IPS DF 4.7 (cell line): ENCODE data around the gene LBR.
"Not testable (repeated sequence)": the region's sequence is repeated elsewhere in the genome, so short reads cannot be mapped to it uniquely, and the experiment has no call there.

ENCODE experiments used
- DNase-seq: peaks from one replicate; pipeline ENCODE4 v3.0.0-alpha.2; 2013; ENCODE audit warnings: low spot score; ENCODE audit errors: extremely low read depth

LBR gene

DNA sequence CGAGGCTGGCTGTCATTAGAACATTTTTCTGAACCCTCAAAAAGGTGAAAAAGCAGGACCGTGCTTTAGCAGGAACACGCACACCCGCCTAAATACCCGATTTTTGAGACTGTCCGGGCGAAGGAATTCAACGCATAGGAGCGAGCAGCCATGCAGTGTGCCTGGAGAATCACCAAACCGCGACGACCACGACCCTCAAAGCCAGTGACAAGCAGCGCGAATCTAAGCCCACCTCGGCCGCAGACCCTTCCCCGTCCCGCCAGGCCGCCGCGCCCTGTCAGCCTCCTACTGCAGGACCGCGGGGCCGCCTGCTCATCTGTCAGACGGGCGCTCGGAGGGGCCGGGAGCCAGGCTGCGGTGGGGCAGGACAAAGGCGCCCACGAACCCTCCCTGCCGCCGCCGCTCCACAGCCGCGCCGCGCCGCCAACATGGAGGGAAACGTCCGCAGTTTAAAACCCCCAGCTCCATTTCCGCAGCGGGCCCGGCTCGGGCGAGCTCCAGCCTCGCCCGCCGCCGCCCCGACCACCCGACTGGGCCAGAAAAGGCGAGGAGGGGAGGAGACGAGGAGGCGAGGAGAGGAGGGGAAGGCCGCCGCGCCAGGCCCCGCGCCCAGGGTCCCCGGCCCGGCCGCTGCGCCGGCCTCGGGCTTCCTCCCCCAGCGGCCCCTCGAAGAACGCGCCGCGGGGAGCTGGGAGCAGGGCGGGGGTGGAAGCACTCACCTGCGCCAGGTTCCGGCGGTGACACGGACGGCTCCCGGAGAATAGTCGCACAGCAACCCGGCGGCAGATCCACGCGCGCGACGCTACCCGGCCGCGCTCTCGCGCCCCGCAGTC, at the start of gene LBR:
Gene LBR, minus strand, starts transcription at position 804 of the 833 bp plus-strand sequence. CDS start 3,963 bp downstream, outside the sequence.
- DNase-seq, result no peak

DNA sequence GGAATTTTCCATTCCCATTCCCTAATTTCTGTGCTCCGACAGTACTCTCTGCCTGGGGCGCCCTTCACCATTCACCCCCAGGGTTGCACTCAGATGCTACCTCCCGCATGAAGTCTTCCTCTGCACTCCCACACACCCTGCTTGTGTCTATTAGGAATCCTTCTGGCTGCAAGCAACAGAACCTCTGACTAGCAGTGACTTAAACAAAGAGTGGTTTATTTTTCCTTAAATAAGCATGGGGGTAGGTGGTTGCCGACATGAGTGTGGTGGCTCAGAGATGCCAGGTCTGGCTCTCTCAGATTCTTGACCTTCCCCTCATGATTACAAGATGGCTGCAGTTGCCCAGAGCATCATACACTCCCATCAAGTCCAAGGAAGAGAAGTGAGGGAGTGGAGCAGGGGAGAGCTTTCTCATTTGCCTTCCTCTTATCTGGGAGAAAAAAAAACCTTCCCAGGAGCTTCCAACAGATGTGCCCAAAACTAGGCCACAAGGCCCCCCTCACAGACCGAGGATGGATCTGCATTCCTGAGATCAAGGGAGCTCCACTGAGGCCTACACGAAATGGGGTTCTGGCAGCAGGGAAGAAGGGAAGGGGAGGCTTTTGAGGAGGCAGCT, 49.6 kb upstream of the LBR start:
- no peak for DNase-seq

DNA sequence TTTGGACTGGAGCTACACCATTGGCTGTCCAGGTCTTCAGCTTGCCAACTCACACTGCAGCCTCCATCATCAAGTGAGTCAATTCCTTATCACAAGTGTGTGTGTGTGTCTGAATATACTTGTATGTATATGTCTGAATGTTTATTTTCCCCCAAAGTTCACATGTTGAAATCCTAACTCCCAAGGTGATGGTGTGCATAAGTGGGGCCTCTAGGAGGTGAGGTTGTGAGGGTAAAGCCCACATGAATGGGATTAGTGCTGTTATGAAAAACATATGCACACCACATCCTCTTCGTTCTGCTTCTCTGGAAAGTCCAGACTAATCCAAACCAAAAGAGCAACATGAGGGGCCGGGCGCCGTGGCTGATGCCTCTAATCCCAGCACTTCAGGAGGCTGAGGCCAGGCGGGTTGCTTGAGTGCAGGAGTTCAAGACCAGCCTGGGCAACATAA, 48.7 kb upstream of the LBR start:
- DNase-seq, result no peak

DNA sequence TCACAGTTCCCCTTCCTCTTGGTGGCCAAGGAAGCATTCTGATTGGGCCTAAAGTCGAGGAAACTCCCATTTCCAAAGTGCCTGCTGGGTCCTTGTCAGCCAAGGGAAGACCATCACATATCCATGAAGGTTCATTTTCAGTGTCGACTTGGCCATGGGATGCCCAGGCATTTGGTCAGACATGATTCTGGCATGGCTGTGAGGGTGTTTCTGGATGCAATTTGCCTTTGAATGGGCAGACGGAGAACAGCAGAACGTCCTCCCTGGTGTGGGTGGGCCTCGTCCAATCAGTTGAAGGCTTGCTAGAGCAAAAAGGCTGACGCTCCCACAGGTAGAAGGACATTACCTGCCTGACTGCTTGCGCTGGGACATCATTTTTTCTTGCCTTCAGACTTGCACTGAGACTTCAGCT, 48.3 kb upstream of the LBR start:
- no peak for DNase-seq

DNA sequence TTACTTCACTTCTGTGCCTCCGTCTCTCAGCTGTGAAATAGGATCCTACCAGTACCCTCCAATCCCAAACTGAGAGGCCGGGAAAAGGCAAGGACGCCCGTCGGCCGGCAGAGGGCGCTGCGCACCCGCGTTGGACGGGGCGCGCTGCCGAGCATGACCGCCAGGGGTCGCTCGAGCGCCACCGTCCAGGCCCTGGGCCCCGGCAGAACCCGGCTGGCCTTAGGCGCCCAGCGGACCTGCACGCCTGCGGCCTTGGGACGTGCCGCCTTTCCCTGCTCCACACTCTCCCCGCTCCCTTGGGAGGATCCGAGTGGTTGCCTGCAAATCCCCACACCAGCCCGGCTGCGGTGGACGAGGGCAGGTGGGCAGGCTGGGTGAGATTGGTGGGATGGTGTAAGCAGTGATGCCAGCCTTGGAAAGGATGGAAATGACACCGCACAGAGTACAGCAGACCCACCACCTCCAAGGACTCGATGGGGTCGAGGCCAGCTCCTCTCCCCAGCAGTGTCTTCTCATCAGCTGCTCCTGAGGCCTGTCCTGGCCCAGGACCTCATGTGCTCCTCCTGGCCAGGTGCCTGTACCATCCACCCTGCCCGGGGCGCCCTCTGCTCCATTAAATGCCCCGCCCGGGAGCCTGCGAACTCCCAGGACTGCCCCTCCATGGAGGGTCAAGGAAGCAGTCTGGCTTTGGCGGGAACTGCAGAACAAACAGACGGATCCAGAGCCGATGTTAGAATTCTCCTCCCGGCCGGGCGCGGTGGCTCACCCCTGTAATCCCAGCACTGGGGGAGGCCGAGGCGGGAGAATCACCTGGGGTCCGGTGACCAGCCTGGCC, 47.4 kb upstream of the LBR start:
- no peak for DNase-seq

DNA sequence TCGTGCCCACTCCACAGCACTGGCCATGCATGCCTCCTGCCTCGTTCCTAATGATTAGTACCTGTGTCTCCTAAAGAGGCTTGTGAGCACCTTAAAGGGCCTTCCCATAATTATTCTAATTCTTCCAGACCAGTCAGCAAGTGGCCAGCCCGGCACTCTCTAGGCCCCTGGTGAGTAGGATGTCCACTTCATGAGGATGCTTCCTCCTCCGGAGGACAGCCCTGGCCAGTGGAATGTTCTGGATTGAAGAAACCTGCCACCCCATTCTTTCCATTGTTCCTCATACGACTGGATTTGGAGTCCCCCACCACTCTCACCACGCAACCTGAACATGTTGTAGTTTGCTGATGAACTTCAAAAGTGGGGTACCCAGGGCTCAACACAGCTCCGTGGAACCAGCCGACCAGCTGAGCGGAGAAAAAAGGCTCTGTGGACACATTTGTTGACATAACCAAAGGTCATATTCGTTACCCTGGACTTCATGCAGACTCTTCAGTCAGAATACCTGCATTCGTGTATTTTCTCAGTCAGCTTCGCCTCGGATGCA, 46.7 kb upstream of the LBR start:
- no peak for DNase-seq

DNA sequence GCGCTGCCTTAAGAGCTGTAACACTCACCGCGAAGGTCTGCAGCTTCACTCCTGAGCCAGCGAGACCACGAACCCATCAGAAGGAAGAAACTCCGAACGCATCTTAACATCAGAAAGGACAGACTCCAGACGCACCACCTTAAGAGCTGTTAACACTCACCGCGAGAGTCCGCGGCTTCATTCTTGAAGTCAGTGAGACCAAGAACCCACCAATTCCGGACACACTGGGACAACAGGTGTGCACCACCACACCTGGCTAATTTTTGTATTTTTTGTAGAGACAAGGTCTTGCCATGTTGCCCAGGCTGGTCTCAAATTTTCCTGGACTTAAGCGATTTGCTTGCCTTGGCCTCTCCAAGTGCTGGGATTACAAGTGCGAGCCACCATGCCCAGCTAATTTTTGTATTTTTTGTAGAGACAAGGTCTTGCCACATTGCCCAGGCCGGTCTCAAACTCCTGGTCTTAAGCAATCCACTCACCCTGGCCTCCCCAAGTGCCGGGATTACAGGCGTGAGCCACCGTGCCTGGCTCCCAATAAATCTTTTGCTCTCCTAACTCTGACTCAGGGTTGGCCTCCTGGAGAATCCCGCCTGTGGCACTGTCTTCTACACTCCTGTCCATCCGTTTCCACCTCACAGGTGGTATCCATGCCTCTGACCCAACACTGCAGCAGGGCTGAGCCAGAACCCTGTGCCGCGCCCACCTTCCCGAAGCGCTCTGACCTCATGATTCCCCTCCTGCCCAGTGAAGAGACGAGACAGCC, 46.0 kb upstream of the LBR start:
- not testable (repeated sequence) for DNase-seq

DNA sequence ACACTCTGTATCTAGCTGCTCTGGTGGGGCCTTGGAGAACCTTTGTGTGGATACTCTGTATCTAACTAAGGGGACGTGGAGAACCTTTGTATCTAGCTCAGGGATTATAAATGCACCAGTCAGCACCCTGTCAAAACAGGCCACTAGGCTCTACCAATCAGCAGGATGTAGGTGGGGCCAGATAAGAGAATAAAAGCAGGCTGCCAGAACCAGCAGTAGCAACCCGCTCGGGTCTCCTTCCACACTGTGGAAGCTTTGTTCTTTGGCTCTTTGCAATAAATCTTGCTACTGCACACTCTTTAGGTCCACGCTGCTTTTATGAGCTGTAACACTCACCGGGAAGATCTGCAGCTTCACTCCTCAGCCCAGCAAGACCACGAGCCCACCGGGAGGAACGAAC, 45.4 kb upstream of the LBR start:
- DNase-seq, result not testable (repeated sequence)

DNA sequence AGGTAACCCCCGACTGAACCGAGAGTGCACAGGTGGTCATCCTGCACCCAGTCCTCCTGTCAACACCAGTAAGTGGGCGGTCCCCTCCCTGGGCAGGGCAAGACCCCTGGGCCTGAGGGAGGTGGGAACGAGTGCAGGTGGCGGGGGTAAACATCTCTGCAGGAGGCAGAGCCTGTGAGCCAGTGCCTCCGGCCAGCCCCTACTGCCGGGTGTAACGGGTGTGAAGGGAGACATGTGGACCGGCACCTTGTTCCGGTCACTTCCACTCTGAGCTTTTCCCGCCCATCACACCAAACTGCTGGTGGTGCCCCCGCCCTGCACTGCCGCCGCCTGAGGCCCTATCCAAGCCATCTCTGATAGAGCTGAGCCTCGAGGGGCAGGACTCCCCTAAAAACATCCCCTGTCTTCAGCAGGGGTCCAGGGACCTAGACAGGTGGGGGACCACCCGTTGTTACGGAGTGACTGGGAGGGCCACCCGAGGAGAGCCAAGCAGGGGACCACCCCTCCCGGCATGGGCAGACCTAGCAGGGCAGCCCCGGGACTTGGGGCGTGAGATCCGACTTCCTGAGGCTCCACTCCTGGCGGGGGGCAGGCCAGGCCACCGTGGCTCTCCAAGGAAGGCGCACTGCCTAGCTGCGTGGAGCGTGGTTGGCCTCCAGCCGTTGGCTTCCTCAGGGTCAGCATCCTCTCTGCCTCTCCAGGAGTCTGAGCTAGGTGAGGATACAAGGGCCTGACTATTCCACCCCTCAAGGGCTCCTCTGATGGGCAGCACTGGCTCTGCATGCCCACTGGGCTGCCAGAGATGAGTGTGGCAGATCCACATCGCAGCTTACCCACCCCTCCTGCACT, 43.8 kb upstream of the LBR start:
- DNase-seq, result no peak

DNA sequence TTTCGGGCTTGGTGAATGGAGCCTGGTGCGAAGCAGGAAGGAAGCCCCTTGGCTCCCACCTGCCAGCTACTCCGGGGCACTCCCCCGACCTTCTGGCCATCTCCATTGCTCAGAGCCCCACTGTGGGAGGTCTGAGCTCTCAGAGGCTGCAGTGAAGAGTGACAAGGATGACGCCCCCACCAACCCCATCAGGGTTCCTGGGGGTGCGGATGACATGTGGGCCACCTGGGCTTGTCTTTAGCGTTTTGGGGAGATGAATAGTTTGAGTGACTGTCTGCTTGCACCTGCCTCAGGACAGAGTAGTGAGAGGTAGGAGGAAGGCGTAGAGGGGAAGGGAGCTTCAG, 43.2 kb upstream of the LBR start:
- no peak for DNase-seq

DNA sequence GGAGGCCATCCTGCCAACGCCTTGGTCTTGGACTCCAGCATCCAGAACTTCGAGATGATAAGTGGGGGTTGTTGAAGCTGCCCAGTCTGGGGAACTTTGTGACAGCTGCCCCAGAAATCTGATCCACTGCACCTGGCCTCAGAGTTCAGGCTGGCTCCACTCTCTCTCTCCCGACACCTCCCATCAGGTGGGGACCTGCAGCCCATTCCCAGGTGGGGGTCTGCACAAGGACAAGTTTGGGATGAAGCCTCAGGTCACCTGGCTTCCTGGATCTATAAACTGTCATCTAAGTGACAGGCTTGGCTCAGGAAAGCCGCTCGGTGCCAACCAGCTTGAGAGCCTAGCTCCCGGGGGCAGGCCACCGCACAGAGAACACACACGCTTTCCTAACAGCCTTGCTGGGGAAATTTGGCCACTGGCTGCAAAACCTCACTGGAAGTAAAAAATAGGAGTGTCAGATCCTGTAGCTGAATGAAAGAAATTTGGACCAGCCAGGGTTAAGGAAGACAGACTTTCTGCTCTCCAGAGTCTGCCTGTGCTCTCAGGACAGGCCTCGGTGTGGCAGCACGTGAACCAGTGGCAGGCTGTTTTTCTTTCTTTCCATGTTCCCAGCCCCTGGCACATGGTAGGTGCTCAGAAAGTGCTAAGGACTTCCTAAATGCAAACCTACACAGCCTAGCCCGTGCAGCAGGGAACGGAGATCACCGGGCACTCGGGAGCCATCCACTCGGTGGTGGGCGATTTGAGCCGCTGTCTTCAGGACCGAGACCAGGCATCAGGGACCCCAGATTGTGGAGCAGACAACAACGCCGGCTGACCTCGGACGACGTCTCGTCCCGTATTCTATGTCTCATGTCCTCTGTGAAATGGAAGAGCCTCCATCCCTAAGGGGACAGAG, 42.6 kb upstream of the LBR start:
- no peak for DNase-seq

DNA sequence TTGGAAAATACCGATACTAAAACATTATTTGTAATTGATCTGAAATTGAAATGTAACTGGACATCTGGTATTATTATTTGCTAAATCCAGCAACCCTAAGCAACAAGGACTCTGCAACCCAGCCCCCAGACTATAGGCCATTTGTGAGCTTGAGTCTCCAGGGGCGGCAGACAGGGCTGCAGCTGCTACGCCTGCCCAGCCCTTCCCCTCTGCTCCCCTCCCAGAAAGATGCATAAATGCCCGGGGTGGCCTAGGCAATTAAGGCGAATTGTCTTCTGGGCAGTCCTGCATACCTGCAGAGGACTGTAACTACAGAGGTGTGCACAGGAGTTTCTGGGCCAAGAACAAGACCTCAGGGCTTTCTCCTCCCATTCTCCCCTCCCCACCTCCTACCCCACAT, 41.2 kb upstream of the LBR start:
- DNase-seq, result no peak

DNA sequence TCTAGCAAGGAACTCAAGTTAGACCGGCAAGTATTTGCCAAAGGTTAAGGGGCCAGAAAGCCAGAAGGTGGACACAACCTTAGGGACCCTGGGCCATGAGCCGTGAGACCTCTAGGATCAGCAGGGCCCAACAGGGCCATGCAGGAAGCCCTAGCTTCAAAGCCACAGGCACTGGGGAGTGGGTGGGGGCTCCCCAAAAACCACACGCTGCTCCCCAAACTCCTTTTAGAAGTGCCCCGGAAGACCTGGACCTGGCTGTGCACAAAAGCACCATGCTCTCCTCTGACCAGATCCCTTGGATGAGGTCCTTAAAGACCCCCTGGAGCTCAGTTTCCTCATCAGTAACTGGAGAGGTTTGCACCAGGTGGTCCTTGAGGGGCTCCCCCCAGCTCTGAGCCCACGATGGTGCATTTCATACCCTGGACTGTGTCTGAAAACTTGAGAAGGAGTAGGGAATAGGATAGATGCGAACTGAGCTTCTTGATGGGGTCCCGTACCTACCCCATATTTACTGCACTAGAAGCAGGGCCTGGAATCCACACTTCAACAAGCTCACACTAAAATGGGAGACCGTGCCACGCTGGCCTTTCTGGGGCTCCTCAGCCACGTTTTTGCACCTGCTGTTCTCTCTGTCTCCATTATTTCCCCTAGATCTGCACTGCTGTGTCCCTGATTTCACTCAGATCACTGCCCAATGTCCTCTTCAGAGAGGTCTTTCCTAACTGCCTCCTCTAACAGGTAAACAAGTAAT, 40.6 kb upstream of the LBR start:
- no peak for DNase-seq

DNA sequence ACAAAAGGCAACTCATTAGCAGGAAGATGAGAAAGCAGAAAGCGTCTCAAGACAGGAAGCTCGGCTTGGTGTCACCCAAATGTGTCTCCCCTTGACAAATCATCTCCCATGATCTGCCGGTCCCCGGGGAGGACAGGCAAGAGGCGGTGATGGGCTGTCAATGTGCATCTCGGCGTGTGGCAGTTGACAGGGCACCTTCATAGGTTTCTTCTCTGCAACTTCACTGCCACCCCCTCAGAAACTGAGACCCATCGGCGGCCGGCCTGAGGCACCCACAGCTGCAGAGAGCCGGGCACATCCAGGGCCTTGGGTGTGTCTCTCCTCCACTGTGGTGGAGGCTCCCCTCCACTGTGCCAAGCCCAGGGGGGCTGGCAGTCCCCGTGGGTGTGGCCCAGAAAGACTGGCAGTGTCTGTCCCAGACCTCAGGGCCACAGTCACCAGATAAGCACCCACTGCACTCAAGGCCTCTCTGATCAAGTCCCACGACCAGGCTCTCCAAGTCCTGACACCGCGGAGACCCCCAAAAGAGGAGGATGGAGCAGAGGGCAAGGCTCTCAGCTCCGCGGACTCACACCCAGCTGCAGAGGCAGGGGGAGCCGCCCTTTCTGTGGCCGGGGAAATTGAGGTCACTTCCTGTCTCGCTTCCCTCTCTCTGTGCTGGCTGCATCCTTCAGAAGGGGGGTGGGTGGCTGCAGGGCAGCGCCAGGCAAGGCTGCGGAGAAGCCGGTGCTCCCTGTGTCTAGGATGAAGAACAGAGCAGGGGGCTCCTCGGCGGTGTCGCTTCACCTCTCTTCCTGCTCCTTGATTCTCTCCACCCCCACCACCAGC, 39.6 kb upstream of the LBR start:
- DNase-seq, result no peak

DNA sequence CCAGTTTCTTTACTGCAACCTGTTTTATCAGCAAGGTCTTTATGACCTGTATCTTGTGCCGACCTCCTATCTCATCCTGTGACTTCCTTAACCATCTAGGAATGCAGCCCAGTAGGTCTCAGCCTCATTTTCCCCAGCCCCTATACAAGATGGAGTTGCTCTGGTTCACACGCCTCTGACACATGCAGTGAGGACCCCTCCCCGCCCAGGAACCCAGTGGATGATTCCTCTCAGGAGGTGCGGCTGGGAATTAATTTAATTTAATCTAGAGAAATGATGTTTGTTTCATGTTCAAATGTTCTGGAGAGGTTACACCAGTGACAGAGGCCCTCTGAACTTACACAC, 39.0 kb upstream of the LBR start:
- no peak for DNase-seq

DNA sequence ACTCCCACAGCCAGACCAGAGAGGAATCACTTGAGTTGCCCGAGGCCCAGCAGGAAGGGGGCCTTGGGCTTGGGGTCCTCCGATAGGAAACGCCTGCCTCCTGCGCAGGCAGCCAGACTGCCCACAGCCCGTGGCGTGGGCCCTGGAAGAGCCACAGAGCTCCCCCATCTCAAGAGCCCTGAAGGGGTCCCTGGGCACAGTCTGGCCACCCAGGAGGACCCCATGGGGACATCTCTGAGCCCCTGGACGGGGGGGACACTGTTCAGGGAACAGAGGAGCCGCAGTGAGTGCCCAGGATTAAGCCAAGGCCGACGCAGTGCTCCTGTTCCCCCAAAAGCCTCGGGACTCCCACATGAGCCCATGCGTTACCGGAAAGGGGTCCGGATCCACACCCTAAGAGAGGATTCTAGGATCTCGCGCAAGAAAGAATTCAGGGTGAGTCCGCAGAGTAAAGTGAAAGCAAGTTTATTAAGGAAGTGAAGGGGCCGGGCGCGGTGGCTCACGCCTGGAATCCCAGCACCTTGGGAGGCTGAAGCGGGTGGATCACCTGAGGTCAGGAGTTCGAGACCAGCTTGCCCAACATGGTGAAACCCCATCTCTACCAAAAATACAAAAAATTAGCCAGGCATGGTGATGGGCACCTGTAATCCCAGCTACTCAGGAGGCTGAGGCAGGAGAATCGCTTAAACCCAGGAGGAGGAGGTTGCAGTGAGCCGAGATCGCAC, 38.1 kb upstream of the LBR start:
- DNase-seq, result no peak
